C4-2B (cell line): Measurements from ENCODE around the gene MLLT3.

ENCODE experiments used
- H3K27ac ChIP-seq: fragments of 450-650 bp; 2 replicates; pipeline ENCODE4 v1.5.1; 2017
- ZFX ChIP-seq: fragments of 450-650 bp; IDR thresholded peaks from 2 replicates; pipeline ENCODE4 v1.6.1; 2017
- TF ChIP-seq, protein P1 (sequence below): fragments of 450-650 bp; conservative IDR thresholded peaks from 2 replicates; pipeline ENCODE4 v1.5.1; 2017; ENCODE audit warnings: mild to moderate bottlenecking

MLLT3 gene

DNA sequence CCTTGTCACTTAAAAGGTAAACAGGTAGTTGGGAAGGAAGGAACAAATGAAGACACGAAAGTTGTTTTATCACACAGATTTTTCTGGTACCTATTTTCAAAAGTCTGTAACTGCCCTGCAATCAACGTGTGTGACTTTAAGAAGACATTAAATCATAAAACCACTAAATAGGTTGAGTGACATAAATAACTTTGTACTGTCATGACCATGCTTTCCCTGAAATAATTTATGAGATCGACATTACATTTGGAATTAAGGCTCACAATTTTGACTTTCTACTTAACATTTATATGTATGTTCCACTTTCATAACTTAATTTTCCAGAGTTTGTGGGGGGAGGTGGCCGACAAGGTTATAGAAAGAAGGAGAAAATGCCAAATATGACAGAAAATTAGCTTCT lies 181.1 kb downstream of the MLLT3 start:
- TF ChIP-seq ZFX, result no peak
- TF ChIP-seq, protein P1, sequence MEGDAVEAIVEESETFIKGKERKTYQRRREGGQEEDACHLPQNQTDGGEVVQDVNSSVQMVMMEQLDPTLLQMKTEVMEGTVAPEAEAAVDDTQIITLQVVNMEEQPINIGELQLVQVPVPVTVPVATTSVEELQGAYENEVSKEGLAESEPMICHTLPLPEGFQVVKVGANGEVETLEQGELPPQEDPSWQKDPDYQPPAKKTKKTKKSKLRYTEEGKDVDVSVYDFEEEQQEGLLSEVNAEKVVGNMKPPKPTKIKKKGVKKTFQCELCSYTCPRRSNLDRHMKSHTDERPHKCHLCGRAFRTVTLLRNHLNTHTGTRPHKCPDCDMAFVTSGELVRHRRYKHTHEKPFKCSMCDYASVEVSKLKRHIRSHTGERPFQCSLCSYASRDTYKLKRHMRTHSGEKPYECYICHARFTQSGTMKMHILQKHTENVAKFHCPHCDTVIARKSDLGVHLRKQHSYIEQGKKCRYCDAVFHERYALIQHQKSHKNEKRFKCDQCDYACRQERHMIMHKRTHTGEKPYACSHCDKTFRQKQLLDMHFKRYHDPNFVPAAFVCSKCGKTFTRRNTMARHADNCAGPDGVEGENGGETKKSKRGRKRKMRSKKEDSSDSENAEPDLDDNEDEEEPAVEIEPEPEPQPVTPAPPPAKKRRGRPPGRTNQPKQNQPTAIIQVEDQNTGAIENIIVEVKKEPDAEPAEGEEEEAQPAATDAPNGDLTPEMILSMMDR, result no peak
- H3K27ac ChIP-seq, result no peak overlapping the region

DNA sequence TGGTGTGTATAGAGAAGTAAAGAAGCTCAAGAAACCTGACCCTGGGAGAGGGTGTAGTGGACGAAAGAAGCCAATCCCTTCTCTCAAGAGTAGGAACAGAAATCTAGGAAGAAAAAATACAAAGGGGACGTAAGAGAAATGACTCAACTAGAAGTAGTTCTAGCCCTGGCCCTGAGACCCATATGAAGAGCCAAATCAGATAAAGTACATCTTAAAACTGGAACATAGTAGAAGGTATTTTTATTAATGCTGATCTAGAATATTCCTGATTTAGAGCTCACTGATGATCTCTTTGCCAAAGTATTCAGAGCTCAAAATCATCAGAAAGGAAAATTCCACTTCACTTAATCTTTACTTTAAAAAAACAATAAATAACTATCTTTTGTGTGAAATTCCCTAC lies 184.8 kb downstream of the MLLT3 start:
- TF ChIP-seq, protein P1, result no peak
- no peak for TF ChIP-seq ZFX
- no peak overlapping the region for H3K27ac ChIP-seq

- TF ChIP-seq, protein P1, result no peak
- no peak for TF ChIP-seq ZFX
- no peak overlapping the region for H3K27ac ChIP-seq
These were observed 185.7 kb downstream of the MLLT3 start for GRCh38 chr9:20436476-20437195.

- TF ChIP-seq, protein P1, result no peak
- no peak for TF ChIP-seq ZFX
- no peak overlapping the region for H3K27ac ChIP-seq
These were observed 193.3 kb downstream of the MLLT3 start for GRCh38 chr9:20428976-20429375.

GRCh38 chr9:20427359-20427758 lies 194.9 kb downstream of the MLLT3 start:
- TF ChIP-seq ZFX, result no peak
- TF ChIP-seq, protein P1, result no peak
- no peak overlapping the region for H3K27ac ChIP-seq

DNA sequence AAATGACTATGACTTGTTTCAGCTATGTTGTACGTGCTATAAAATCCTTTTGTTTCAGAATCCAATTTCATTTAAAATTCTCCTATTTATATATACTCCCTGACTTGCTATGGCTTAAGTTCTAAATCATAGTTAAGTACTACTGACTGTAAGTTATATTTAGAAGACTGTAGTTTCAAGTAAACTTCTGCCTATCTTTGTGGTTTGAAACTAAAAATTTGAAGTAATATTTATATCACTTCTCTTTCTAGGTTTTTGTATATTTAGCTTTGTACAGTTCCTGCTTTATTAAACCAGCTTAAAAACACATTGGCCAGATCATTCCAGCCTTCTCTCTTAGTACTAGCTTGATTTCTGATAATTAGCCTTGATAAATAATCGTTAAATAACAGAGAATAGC lies 196.3 kb downstream of the MLLT3 start:
- TF ChIP-seq, protein P1, result no peak
- no peak for TF ChIP-seq ZFX
- no peak overlapping the region for H3K27ac ChIP-seq

DNA sequence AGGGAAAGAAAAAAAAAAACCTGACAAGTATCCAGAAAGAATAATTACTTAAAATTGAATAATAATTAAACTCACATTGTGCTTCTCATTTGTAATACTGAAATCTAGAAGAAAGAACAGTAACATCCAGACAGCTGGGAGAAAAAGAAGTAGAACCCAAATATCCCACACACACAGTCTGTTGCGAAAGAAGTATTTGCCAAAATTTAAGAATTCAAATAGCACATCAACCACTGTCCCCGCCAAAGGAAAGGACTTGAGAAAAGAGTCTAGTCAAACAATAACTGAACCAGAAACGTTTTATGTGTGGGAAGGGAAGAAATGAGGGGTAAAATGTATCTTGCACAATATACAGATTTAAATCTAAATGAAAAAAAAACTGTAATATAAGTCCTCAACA lies 202.8 kb downstream of the MLLT3 start:
- H3K27ac ChIP-seq, result no peak overlapping the region
- TF ChIP-seq ZFX, result no peak
- TF ChIP-seq, protein P1, result no peak
